Subcutaneous adipose tissue (tissue), 4 donors: ENCODE results near the gene PCDHB6. TPM values are rescaled to one million over a fixed set of nuclear protein-coding genes. Genes with fewer than 3 reads are reported as not detected.

Experiments
- total RNA-seq, 4 donors: library from RNA; depleted of rRNA; stranded (reverse); fragments of >200 nt; gene quantifications; one replicate each; pipeline ENCODE4 v1.1.0, GENCODE V29; 2016
- TF ChIP-seq, protein P1 (sequence below): fragments of 450-650 bp; IDR thresholded peaks from one replicate; pipeline ENCODE4 v1.5.1; 2016; ENCODE audit warnings: low read depth, mild to moderate bottlenecking, control low read depth, antibody characterized with exemption, moderate library complexity

Gene PCDHB6
- total RNA-seq, 4 donors from 2014 or later = 0.85 to 1.3 (median 0.94) TPM; not detected in 1

GRCh38 chr5:141192110-141192725, 42.4 kb downstream of the PCDHB6 start, which contains the start of gene PCDHB10:
PCDHB10 (plus strand) TSS chr5:141192353; CDS start chr5:141192553, 200 bp downstream.
- TF ChIP-seq, protein P1, sequence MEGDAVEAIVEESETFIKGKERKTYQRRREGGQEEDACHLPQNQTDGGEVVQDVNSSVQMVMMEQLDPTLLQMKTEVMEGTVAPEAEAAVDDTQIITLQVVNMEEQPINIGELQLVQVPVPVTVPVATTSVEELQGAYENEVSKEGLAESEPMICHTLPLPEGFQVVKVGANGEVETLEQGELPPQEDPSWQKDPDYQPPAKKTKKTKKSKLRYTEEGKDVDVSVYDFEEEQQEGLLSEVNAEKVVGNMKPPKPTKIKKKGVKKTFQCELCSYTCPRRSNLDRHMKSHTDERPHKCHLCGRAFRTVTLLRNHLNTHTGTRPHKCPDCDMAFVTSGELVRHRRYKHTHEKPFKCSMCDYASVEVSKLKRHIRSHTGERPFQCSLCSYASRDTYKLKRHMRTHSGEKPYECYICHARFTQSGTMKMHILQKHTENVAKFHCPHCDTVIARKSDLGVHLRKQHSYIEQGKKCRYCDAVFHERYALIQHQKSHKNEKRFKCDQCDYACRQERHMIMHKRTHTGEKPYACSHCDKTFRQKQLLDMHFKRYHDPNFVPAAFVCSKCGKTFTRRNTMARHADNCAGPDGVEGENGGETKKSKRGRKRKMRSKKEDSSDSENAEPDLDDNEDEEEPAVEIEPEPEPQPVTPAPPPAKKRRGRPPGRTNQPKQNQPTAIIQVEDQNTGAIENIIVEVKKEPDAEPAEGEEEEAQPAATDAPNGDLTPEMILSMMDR = no peak

GRCh38 chr5:141196363-141196762, 46.5 kb downstream of the PCDHB6 start:
- TF ChIP-seq, protein P1 = no peak

GRCh38 chr5:141199359-141200235, 49.7 kb downstream of the PCDHB6 start, which contains the start of gene PCDHB11:
PCDHB11 (plus strand) TSS chr5:141199627; CDS start chr5:141199775, 148 bp downstream.
- TF ChIP-seq, protein P1 = no peak

Other genes with a start within 250 kb of the PCDHB6 start
- 1 to 10 TPM in 1 of 4 donors, under 1 TPM in 3; 0.44 to 1.9 (median 0.74) TPM for gene PCDHAC1, start 223.8 kb upstream of the PCDHB6 start, total RNA-seq
- gene PCDHAC2, start 183.6 kb upstream of the PCDHB6 start, total RNA-seq = 1 to 10 TPM in 1 of 4 donors, under 1 TPM in 3; 0.49 to 1.1 (median 0.81) TPM
- gene PCDHB1, start 98.7 kb upstream of the PCDHB6 start, total RNA-seq = not detected
- gene PCDHB2, start 55.4 kb upstream of the PCDHB6 start, total RNA-seq = 1 to 10 TPM; 1.8 to 3.2 (median 2.1) TPM
- 1 to 10 TPM in 3 of 4 donors, under 1 TPM in 1; 0.85 to 3.8 (median 2.4) TPM for gene PCDHB3, start 49.6 kb upstream of the PCDHB6 start, total RNA-seq
- 1 to 10 TPM; 2.0 to 7.0 (median 4.1) TPM for gene PCDHB4, start 28.2 kb upstream of the PCDHB6 start, total RNA-seq
- 1 to 10 TPM in 2 of 4 donors, under 1 TPM in 2; 0.33 to 3.4 (median 1.6) TPM for gene PCDHB5, start 14.9 kb upstream of the PCDHB6 start, total RNA-seq
- gene PCDHB7, start 22.6 kb downstream of the PCDHB6 start, total RNA-seq = 1 to 10 TPM in 3 of 4 donors, under 1 TPM in 1; 0.49 to 1.5 (median 1.3) TPM
- 1 to 10 TPM in 1 of 4 donors, under 1 TPM in 3; 0.38 to 1.1 (median 0.67) TPM for gene PCDHB8, start 27.7 kb downstream of the PCDHB6 start, total RNA-seq
- 1 to 10 TPM; 2.2 to 4.9 (median 2.7) TPM for gene PCDHB16, start 32.3 kb downstream of the PCDHB6 start, total RNA-seq
- 1 to 10 TPM; 1.0 to 2.4 (median 2.1) TPM for gene PCDHB9, start 37.1 kb downstream of the PCDHB6 start, total RNA-seq
- 1 to 10 TPM; 2.4 to 4.7 (median 2.4) TPM for gene PCDHB10, start 42.3 kb downstream of the PCDHB6 start, total RNA-seq
- gene PCDHB11, start 49.6 kb downstream of the PCDHB6 start, total RNA-seq = 1 to 10 TPM; 1.4 to 3.5 (median 2.1) TPM
- gene PCDHB12, start 58.7 kb downstream of the PCDHB6 start, total RNA-seq = 1 to 10 TPM; 1.0 to 3.1 (median 2.3) TPM
- 1 to 10 TPM; 1.9 to 3.8 (median 2.8) TPM for gene PCDHB13, start 63.9 kb downstream of the PCDHB6 start, total RNA-seq
- gene PCDHB14, start 73.3 kb downstream of the PCDHB6 start, total RNA-seq = 1 to 10 TPM; 1.8 to 3.8 (median 2.1) TPM
- 1 to 10 TPM in 2 of 4 donors, under 1 TPM in 2; 0.34 to 1.9 (median 0.96) TPM for gene PCDHB15, start 95.3 kb downstream of the PCDHB6 start, total RNA-seq
- gene SLC25A2, start 154.0 kb downstream of the PCDHB6 start, total RNA-seq = 1 to 10 TPM in 2 of 4 donors, under 1 TPM in 2; 0.85 to 2.3 (median 1.0) TPM
- gene TAF7, start 170.7 kb downstream of the PCDHB6 start, total RNA-seq = 10 to 100 TPM; 41.1 to 77.9 (median 50.1) TPM
- gene PCDHGA1, start 180.5 kb downstream of the PCDHB6 start, total RNA-seq = under 1 TPM; under 0.01 to 0.38 (median 0.33) TPM
- 1 to 10 TPM; 2.3 to 6.5 (median 2.6) TPM for gene PCDHGA2, start 188.7 kb downstream of the PCDHB6 start, total RNA-seq
- 1 to 10 TPM; 1.8 to 3.6 (median 2.4) TPM for gene PCDHGA3, start 193.8 kb downstream of the PCDHB6 start, total RNA-seq
- gene PCDHGB1, start 200.0 kb downstream of the PCDHB6 start, total RNA-seq = 1 to 10 TPM in 3 of 4 donors, under 1 TPM in 1; 0.75 to 2.3 (median 1.5) TPM
- gene PCDHGA4, start 205.0 kb downstream of the PCDHB6 start, total RNA-seq = 1 to 10 TPM; 2.7 to 4.0 (median 3.5) TPM
- gene PCDHGB2, start 209.9 kb downstream of the PCDHB6 start, total RNA-seq = 1 to 10 TPM; 2.1 to 5.3 (median 3.8) TPM
- 1 to 10 TPM; 2.7 to 5.8 (median 3.3) TPM for gene PCDHGA5, start 214.1 kb downstream of the PCDHB6 start, total RNA-seq
- 1 to 10 TPM; 1.5 to 4.4 (median 1.9) TPM for gene PCDHGB3, start 220.2 kb downstream of the PCDHB6 start, total RNA-seq
- gene PCDHGA6, start 223.8 kb downstream of the PCDHB6 start, total RNA-seq = 1 to 10 TPM; 3.1 to 6.2 (median 3.4) TPM
- 1 to 10 TPM; 1.8 to 5.1 (median 3.7) TPM for gene PCDHGA7, start 232.7 kb downstream of the PCDHB6 start, total RNA-seq
- 1 to 10 TPM; 2.3 to 4.1 (median 3.1) TPM for gene PCDHGB4, start 237.6 kb downstream of the PCDHB6 start, total RNA-seq
- gene PCDHGA8, start 242.6 kb downstream of the PCDHB6 start, total RNA-seq = 1 to 10 TPM; 1.5 to 2.8 (median 1.5) TPM
- 1 to 10 TPM; 5.3 to 7.0 (median 6.7) TPM for gene PCDHGB5, start 247.9 kb downstream of the PCDHB6 start, total RNA-seq